Transverse colon (tissue), 4 donors: ENCODE results near the gene RINT1. TPM values are rescaled to one million over a fixed set of nuclear protein-coding genes. Genes with fewer than 3 reads are reported as not detected.
"Not testable (repeated sequence)": the region's sequence is repeated elsewhere in the genome, so short reads cannot be mapped to it uniquely, and the experiment has no call there.

Experiments
- DNase-seq: peaks from one replicate; pipeline ENCODE4 v3.0.0-alpha.2; 2019
- H3K27ac ChIP-seq, 4 donors: fragments of 200-600 bp; sonication (generic); 2 replicates each; pipeline ENCODE4 v1.5.1; 2016 to 2018; ENCODE audit warnings: inconsistent platforms in 4 of 4
- H3K27me3 ChIP-seq: fragments of 200-600 bp; sonication (generic); 2 replicates; pipeline ENCODE4 v1.5.1; 2017; ENCODE audit warnings: inconsistent platforms
- H3K36me3 ChIP-seq, 4 donors: fragments of 200-600 bp; sonication (generic); 2 replicates each; pipeline ENCODE4 v1.5.1; 2017 to 2019; ENCODE audit warnings: inconsistent platforms in 4 of 4
- H3K4me1 ChIP-seq, 4 donors: fragments of 200-600 bp; sonication (generic); 2 replicates each; pipeline ENCODE4 v1.5.1; 2017 to 2020; ENCODE audit warnings: inconsistent platforms in 4 of 4
- H3K4me3 ChIP-seq, 4 donors: fragments of 200-600 bp; sonication (generic); 1 replicate in 1 of 4; 2 replicates in 3 of 4; pipeline versions ENCODE4 v1.5.1 to v1.6.1; 2017 to 2019; ENCODE audit warnings: inconsistent platforms in 4 of 4
- H3K9me3 ChIP-seq, 2 donors: fragments of 200-600 bp; sonication (generic); 2 replicates each; pipeline ENCODE4 v1.5.1; 2017 to 2019; ENCODE audit warnings: inconsistent platforms in 2 of 2
- EP300 ChIP-seq: sonication (generic); formaldehyde crosslinking; IDR thresholded peaks from one replicate; pipeline ENCODE4 v1.6.1; 2017; ENCODE audit warnings: antibody characterized with exemption, low read depth
- POLR2A ChIP-seq: fragments of 450-650 bp; IDR thresholded peaks from one replicate; pipeline ENCODE4 v1.6.1; 2016; ENCODE audit warnings: antibody characterized with exemption, mild to moderate bottlenecking, moderate library complexity
- POLR2AphosphoS5 ChIP-seq, 3 donors: sonication (generic); formaldehyde crosslinking; IDR thresholded peaks; one replicate each; pipeline ENCODE4 v1.6.1; 2016; ENCODE audit warnings: antibody characterized with exemption in 3 of 3
- WGBS, 2 donors: methylation state at CpG; one replicate each; pipeline ENCODE4 v1.1.5; 2018; ENCODE audit warnings: low coverage in 1 of 2; 5-methylcytosine and 5-hydroxymethylcytosine counted together
- in situ Hi-C, 4 donors: fragments of 200-750 bp; cut with MboI; loops; one replicate each; pipeline versions ENCODE4 v1.15.0 to v1.15.1; 2017; ENCODE audit warnings: low sequenced_read_pairs in 3 of 4, low pct_ligation_motif_present in 1 of 4, low pct_unique_long_range_greater_than_20kb in 1 of 4
- intact Hi-C: fragments of 100-400 bp; cut with DNase I; formaldehyde crosslinking; loops from one replicate; pipeline ENCODE4 v1.15.1; 2023; ENCODE audit warnings: low total_unique reads
- total RNA-seq, 4 donors: library from RNA; depleted of rRNA; stranded (reverse); fragments of >200 nt; gene quantifications; one replicate each; pipeline ENCODE4 v1.1.0, GENCODE V29; 2016
- TF ChIP-seq, protein P1 (sequence below), 5 experiments: fragments of 200-600 bp in 3 of 5; fragments of 450-650 bp in 2 of 5; sonication (generic) in 3 of 5; IDR thresholded peaks; 1 replicate in 2 of 5; 2 replicates in 3 of 5; pipeline ENCODE4 v1.5.1; 2016 to 2017; ENCODE audit warnings: antibody characterized with exemption in 5 of 5, inconsistent platforms in 3 of 5, mild to moderate bottlenecking in 2 of 5, moderate library complexity in 1 of 5

RINT1 gene
- total RNA-seq, 4 donors from 2014 or later, result 10.0 to 37.2 (median 19.0) TPM

DNA sequence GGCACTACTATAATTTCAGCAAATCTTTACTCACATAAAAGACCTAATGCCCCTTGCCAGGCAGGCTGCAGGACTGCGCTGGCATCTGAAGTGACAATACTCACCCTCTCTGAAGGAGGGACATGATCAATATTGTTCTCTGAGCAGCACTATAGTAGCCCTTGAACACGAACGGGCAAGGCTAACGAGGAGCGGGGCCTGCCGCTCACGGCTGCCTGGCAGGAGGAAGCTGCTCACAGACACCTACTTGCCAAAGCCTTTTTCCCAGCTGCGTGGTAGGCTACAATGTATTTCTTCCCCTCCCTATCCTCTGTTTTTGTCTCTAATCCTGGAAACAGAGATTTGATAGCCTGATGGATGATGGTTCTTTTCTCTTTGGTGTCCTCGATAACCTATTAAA lies 29.8 kb upstream of the RINT1 start:
- Histone ChIP-seq H3K9me3 (no peaks in the 10 kb centered on the region), H3K4me3 (no peak overlapping the region), H3K36me3 (peaks cover 0 to 11% (median 2%) of the 10 kb centered on the region in 4 donors), H3K27ac (no peak overlapping the region), H3K27me3 (no peaks in the 10 kb centered on the region), H3K4me1 (no peaks in the 10 kb centered on the region)
- DNase-seq, result no peak
- TF ChIP-seq, protein P1, sequence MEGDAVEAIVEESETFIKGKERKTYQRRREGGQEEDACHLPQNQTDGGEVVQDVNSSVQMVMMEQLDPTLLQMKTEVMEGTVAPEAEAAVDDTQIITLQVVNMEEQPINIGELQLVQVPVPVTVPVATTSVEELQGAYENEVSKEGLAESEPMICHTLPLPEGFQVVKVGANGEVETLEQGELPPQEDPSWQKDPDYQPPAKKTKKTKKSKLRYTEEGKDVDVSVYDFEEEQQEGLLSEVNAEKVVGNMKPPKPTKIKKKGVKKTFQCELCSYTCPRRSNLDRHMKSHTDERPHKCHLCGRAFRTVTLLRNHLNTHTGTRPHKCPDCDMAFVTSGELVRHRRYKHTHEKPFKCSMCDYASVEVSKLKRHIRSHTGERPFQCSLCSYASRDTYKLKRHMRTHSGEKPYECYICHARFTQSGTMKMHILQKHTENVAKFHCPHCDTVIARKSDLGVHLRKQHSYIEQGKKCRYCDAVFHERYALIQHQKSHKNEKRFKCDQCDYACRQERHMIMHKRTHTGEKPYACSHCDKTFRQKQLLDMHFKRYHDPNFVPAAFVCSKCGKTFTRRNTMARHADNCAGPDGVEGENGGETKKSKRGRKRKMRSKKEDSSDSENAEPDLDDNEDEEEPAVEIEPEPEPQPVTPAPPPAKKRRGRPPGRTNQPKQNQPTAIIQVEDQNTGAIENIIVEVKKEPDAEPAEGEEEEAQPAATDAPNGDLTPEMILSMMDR (IDR thresholded peaks at IDR 0.05), result no peak
- TF ChIP-seq POLR2AphosphoS5 (IDR thresholded peaks at IDR 0.05), result no peak
- no peak for TF ChIP-seq POLR2A
- no peak for TF ChIP-seq EP300
- in situ Hi-C loops, result no loop called here
- 94 to 96% methylated on average over 8 to 9 of the region's 9 CpGs for WGBS, 2 donors
- intact Hi-C loops, result no loop called here

DNA sequence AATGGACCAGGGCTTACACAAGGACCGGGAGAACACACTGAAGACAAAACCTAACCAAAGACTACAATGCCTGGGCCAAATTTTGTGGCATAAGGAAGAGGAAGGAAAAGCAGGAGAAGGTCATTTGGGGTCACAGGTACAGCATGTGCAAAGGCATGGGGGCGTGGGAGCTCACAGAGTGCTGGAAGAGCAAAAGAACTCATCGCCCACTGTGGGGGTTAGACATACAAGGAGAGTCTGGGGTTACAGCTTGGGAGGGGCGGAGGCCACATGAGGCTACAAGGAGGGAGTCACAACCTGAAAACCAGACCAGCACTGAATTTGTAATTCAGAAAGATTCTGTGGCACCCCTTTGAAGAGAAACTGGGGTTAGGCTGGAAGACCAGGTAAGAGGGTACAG lies 19.6 kb upstream of the RINT1 start:
- no peak for TF ChIP-seq POLR2A
- H3K27me3 ChIP-seq, result no peaks in the 10 kb centered on the region
- H3K4me3 ChIP-seq, result no peak overlapping the region
- in situ Hi-C loops, result no loop called here
- H3K4me1 ChIP-seq, result peaks cover 0 to 3% (median 0%) of the 10 kb centered on the region in 4 donors
- no peaks in the 10 kb centered on the region for H3K9me3 ChIP-seq
- DNase-seq, result no peak
- 58 to 69% methylated on average over 3 to 4 of the region's 4 CpGs for WGBS, 2 donors
- intact Hi-C loops, result no loop called here
- H3K27ac ChIP-seq, result no peak overlapping the region
- H3K36me3 ChIP-seq, result peaks cover 0 to 4% (median 0%) of the 10 kb centered on the region in 4 donors

GRCh38 chr7:105512926-105513526 lies 19.0 kb upstream of the RINT1 start:
- peaks cover 0 to 3% (median 0%) of the 10 kb centered on the region in 4 donors for H3K4me1 ChIP-seq
- H3K27me3 ChIP-seq, result no peaks in the 10 kb centered on the region
- intact Hi-C loops, result no loop called here
- TF ChIP-seq, protein P1 (IDR thresholded peaks at IDR 0.05), result no peak
- TF ChIP-seq EP300, result no peak
- no peak for TF ChIP-seq POLR2AphosphoS5 (IDR thresholded peaks at IDR 0.05)
- TF ChIP-seq POLR2A, result no peak
- WGBS, 2 donors, result 81% methylated on average over 4 of the region's 4 CpGs; no CpG with 5 or more reads in 1 of the 2 donors
- DNase-seq, result no peak
- H3K36me3 ChIP-seq, result no peaks in the 10 kb centered on the region
- no peak overlapping the region for H3K4me3 ChIP-seq
- H3K27ac ChIP-seq, result no peak overlapping the region
- H3K9me3 ChIP-seq, result no peaks in the 10 kb centered on the region
- in situ Hi-C loops, result no loop called here

DNA sequence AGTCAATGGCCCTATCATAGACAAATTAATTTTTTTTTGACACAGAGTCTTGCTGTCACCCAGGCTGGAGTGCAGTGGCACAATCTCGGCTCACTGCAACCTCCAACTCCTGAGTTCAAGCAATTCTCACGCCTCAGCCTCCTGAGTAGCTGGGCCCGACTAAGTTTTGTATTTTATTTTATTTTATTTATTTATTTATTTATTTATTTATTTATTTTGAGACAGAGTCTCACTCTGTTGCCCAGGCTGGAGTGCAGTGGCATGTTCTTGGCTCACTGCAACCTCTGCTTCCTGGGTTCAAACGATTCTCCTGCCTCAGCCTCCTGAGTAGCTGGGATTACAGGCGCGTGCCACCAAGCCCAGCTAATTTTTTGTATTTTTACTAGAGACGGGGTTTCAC lies 16.4 kb upstream of the RINT1 start:
- H3K36me3 ChIP-seq, DNase-seq, in situ Hi-C loops, H3K9me3 ChIP-seq, H3K4me1 ChIP-seq, H3K27ac ChIP-seq, intact Hi-C loops, H3K4me3 ChIP-seq, H3K27me3 ChIP-seq: not testable (repeated sequence)
- 97 to 98% methylated on average over 6 to 7 of the region's 7 CpGs for WGBS, 2 donors

DNA sequence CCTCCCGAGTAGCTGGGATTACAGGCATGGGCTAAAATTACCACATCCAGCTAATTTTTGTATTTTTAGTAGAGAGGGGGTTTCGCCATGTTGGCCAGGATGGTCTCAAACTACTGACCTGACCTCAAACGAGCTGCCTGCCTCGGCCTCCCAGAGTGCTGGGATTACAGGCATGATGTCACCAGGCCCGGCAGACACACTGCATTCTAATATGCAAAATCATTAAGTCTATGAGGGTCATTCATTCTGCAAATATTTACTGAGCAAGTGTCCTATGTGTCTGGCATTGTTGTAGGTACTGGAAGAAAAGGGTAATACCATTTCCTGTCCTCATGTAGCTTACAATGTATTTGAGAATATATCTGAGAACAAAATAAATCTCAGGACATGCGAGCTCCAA lies 12.6 kb upstream of the RINT1 start:
- TF ChIP-seq EP300, result no peak
- no peak for TF ChIP-seq POLR2A
- no peak for TF ChIP-seq POLR2AphosphoS5 (IDR thresholded peaks at IDR 0.05)
- H3K4me3 ChIP-seq, result no peak overlapping the region
- 85 to 92% methylated on average over 4 to 6 of the region's 6 CpGs for WGBS, 2 donors

DNA sequence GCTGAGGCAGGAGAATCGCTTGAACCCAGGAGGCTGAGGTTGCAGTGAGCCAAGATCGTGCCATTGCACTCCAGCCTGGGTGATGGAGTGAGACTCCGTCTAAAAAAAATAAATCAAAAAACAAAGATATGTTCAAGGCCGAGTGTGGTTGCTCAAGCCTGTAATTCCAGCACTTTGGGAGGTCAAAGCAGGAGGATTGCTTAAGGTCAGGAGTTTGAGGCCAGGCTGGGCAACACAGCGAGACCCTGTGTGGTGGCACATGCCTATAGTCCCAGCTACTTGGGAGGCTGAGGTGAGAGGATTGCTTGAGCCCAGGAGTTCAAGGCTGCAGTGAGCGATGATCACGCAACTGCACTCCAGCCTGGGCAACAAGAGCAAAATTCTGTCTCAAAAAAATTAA lies 11.4 kb upstream of the RINT1 start:
- H3K9me3 ChIP-seq, H3K27me3 ChIP-seq, H3K36me3 ChIP-seq, DNase-seq, intact Hi-C loops, in situ Hi-C loops, H3K27ac ChIP-seq: not testable (repeated sequence)
- Histone ChIP-seq H3K4me1 (peaks cover 4 to 17% (median 12%) of the 10 kb centered on the region in 4 donors), H3K4me3 (peak overlapping the region in 1 of 4 donors; percentile 85)
- WGBS, 2 donors, result 90 to 97% methylated on average over 6 to 7 of the region's 7 CpGs

More for the DNA sequence above, 12.6 kb upstream of the RINT1 start:
- no peaks in the 10 kb centered on the region for H3K36me3 ChIP-seq
- H3K27ac ChIP-seq, result no peak overlapping the region
- intact Hi-C loops (no loop called here), in situ Hi-C loops (no loop called here)
- peaks cover 4 to 17% (median 12%) of the 10 kb centered on the region in 4 donors for H3K4me1 ChIP-seq
- H3K9me3 ChIP-seq, result no peaks in the 10 kb centered on the region
- DNase-seq, result no peak
- no peaks in the 10 kb centered on the region for H3K27me3 ChIP-seq
